A673 (cell line): ENCODE results near the gene FGR. TPM values are rescaled to one million over a fixed set of nuclear protein-coding genes. Genes with fewer than 3 reads are reported as not detected.

ENCODE experiments used
- BruUV-seq: library from RNA; stranded (reverse); fragments of 400-500 nt; replicated peaks from 2 replicates; lab custom pipeline; 2021; lab: Mats Ljungman, UMichigan
- CTCF ChIA-PET: fragments of 300-600 bp; sonication (Branson Sonifier 250); formaldehyde crosslinking; loops from one replicate; lab custom pipeline; 2022; ENCODE audit warnings: antibody characterized with exemption; lab: Charles Lee
- POLR2A ChIA-PET: fragments of 300-600 bp; sonication (Branson Sonifier 250); formaldehyde crosslinking; loops from one replicate; lab custom pipeline; 2022; ENCODE audit warnings: antibody characterized with exemption; ENCODE audit not compliant: low non-redundant PET; lab: Charles Lee
- DNase-seq: peaks from one replicate; pipeline ENCODE4 v3.0.0-alpha.2; 2015; ENCODE audit warnings: low spot score
- H3K27ac ChIP-seq: fragments of 200-600 bp; sonication (generic); 2 replicates; pipeline ENCODE4 v1.5.1; 2016; ENCODE audit warnings: mixed run types, low read depth, mild to moderate bottlenecking, mixed read lengths, antibody characterized with exemption, low read length; ENCODE audit not compliant: poor library complexity, severe bottlenecking
- H3K27me3 ChIP-seq: fragments of 200-600 bp; sonication (generic); replicated peaks from 2 replicates; pipeline ENCODE4 v1.6.1; 2017; ENCODE audit warnings: mixed run types, low read depth, mild to moderate bottlenecking, mixed read lengths, antibody characterized with exemption, low read length; ENCODE audit not compliant: insufficient read depth, poor library complexity
- H3K36me3 ChIP-seq: fragments of 200-600 bp; sonication (generic); 2 replicates; pipeline ENCODE4 v1.6.1; 2016; ENCODE audit warnings: mixed run types, mild to moderate bottlenecking, mixed read lengths, antibody characterized with exemption, low read length; ENCODE audit not compliant: insufficient read depth, poor library complexity, severe bottlenecking
- H3K4me1 ChIP-seq: fragments of 200-600 bp; sonication (generic); 2 replicates; pipeline ENCODE4 v1.6.1; 2017; ENCODE audit warnings: mixed run types, mild to moderate bottlenecking, mixed read lengths, antibody characterized with exemption, low read length; ENCODE audit not compliant: insufficient read depth, poor library complexity, severe bottlenecking
- H3K4me3 ChIP-seq: fragments of 200-600 bp; sonication (generic); 2 replicates; pipeline ENCODE4 v1.5.1; 2016; ENCODE audit warnings: low read depth, mixed run types, mild to moderate bottlenecking, mixed read lengths, low read length; ENCODE audit not compliant: poor library complexity, severe bottlenecking
- H3K9me3 ChIP-seq: fragments of 200-600 bp; sonication (generic); 2 replicates; pipeline ENCODE4 v1.6.1; 2016; ENCODE audit warnings: mixed run types, low read depth, mild to moderate bottlenecking, mixed read lengths, antibody characterized with exemption, low read length; ENCODE audit not compliant: poor library complexity, severe bottlenecking
- CTCF ChIP-seq: fragments of 300-800, 200-600 bp; sonication (generic); conservative IDR thresholded peaks from 2 replicates; pipeline ENCODE4 v1.5.1; 2017; ENCODE audit warnings: low read depth, mild to moderate bottlenecking, antibody characterized with exemption, low read length, moderate library complexity, mixed read lengths
- EZH2 ChIP-seq: fragments of 200-600 bp; sonication (generic); IDR thresholded peaks from 2 replicates; pipeline ENCODE4 v1.6.1; 2017; ENCODE audit warnings: borderline replicate concordance, low read depth, mild to moderate bottlenecking, mixed read lengths, antibody characterized with exemption, low read length; ENCODE audit not compliant: poor library complexity, severe bottlenecking
- intact Hi-C: fragments of 100-400 bp; cut with micrococcal nuclease; formaldehyde crosslinking; loops from one replicate; pipeline ENCODE4 v1.10.0; 2022; ENCODE audit not compliant: unreplicated experiment
- total RNA-seq: library from RNA; stranded (reverse); gene quantifications from 2 replicates; pipeline ENCODE4 v1.2.3, GENCODE V29; 2021

FGR gene
- total RNA-seq, 1 experiment from 2014 or later = not detected

GRCh38 chr1:27618341-27619082 lies 16.5 kb downstream of the FGR start:
- no peak overlapping the region for H3K27ac ChIP-seq
- no TSS peak for BruUV-seq
- TF ChIP-seq EZH2 (no peak), CTCF (no peak)
- H3K4me1 ChIP-seq = no peaks in the 10 kb centered on the region
- no peak for DNase-seq
- H3K36me3 ChIP-seq = no peaks in the 10 kb centered on the region
- H3K4me3 ChIP-seq = no peak overlapping the region
- no peaks in the 10 kb centered on the region for H3K27me3 ChIP-seq
- H3K9me3 ChIP-seq = no peaks in the 10 kb centered on the region
- intact Hi-C loops = no loop called here
- ChIA-PET POLR2A (no interaction called here), CTCF (no interaction called here)

- intact Hi-C loops = no loop called here
- Histone ChIP-seq H3K9me3 (no peaks in the 10 kb centered on the region), H3K36me3 (no peaks in the 10 kb centered on the region), H3K27me3 (no peaks in the 10 kb centered on the region), H3K4me1 (no peaks in the 10 kb centered on the region), H3K27ac (no peak overlapping the region), H3K4me3 (no peak overlapping the region)
- DNase-seq = no peak
- CTCF ChIA-PET = interaction anchor here (1.2 to 1.8 kb wide), 2 partner anchors 26 to 45 kb away, joined by 3 to 9 read pairs; no protein-coding TSS in a partner anchor
- POLR2A ChIA-PET = no interaction called here
- TF ChIP-seq EZH2 (no peak), CTCF (no peak)
- no TSS peak for BruUV-seq
Measured at GRCh38 chr1:27617420-27617819, 17.6 kb downstream of the FGR start.

- H3K4me1 ChIP-seq = no peaks in the 10 kb centered on the region
- no TSS peak for BruUV-seq
- ChIA-PET CTCF (interaction anchor here (0.5 to 1.8 kb wide), 3 partner anchors 27 to 220 kb away, joined by 3 to 14 read pairs (median 9); no protein-coding TSS in a partner anchor), POLR2A (no interaction called here)
- no peak overlapping the region for H3K27ac ChIP-seq
- no peak for TF ChIP-seq EZH2
- TF ChIP-seq CTCF = peak; percentile 45
- H3K4me3 ChIP-seq = no peak overlapping the region
- DNase-seq = no peak
- no peaks in the 10 kb centered on the region for H3K36me3 ChIP-seq
- H3K27me3 ChIP-seq = no peaks in the 10 kb centered on the region
- no peaks in the 10 kb centered on the region for H3K9me3 ChIP-seq
- intact Hi-C loops = no loop called here
Measured at GRCh38 chr1:27616441-27616840, 18.5 kb downstream of the FGR start.
